AG10803 (cell line): ENCODE results near the gene CIB2.

Experiments used
- DNase-seq: peaks from one replicate; pipeline ENCODE4 v3.0.0; 2010; ENCODE audit warnings: low read depth
- H3K4me3 ChIP-seq: 2 replicates; pipeline ENCODE4 v1.5.1; 2011; ENCODE audit warnings: mild to moderate bottlenecking, low read length, control low read depth
- CTCF ChIP-seq: conservative IDR thresholded peaks from 2 replicates; pipeline ENCODE4 v1.5.1; 2011; ENCODE audit warnings: mild to moderate bottlenecking, low read length, control low read depth, inconsistent platforms

The CIB2 gene

GRCh38 chr15:78112551-78112950, 18.7 kb downstream of the CIB2 start:
- no peak for DNase-seq

GRCh38 chr15:78111788-78112187, 19.5 kb downstream of the CIB2 start:
- no peak overlapping the region for H3K4me3 ChIP-seq
- no peak for TF ChIP-seq CTCF
- DNase-seq = no peak

More at GRCh38 chr15:78112551-78112950, 18.7 kb downstream of the CIB2 start:
- TF ChIP-seq CTCF = no peak
- H3K4me3 ChIP-seq = no peak overlapping the region

DNA sequence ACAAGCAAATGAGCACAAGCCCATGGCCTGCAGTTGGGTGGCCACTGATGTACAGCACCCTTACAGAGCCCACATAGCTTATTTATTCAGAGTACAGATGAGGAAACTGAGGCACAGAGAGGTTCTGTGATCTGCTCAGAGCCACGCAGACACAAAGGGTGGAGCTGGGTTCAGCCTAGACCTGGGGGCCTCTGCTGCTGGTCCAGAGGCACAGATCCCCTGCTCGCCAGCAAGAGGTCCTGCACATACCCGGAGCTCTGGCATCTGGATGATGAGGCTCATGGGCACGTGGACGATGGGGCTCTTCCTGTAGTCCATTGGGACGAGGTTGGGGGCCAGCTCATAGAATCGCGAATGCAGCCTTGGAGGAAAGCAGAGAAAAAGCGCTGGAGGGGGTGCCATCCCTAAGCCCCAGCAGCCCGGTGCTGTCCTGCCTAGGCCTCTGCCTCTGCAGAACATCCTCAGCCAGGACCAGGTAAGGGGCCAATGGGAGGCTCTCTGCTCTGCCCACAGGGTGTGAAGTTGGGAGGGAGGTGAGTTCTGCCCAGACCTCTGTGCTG, 20.2 kb downstream of the CIB2 start:
- no peak for DNase-seq
- no peak for TF ChIP-seq CTCF
- H3K4me3 ChIP-seq = no peak overlapping the region

GRCh38 chr15:78110096-78110495, 21.1 kb downstream of the CIB2 start:
- H3K4me3 ChIP-seq = no peak overlapping the region
- no peak for DNase-seq
- TF ChIP-seq CTCF = no peak

DNA sequence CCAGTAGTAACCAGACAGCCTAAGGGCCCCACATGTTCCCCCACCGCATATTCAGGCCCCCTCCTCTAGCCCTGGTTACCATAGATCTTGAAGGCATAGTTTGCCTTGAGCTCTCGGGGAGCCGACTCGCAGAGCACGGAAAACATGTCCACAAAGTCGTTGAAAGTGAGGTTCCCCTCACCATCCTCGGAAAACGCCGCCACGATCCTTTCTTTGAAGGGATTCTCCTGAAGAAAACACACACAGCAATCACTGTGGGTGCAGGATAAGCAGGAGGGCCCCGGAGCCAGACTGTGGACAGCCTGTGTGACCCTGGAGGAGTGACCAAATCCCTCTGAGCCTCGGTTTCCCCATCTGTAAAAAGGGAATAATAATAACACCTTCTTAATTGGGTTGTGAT, 22.1 kb downstream of the CIB2 start:
- no peak overlapping the region for H3K4me3 ChIP-seq
- no peak for TF ChIP-seq CTCF
- DNase-seq = no peak

GRCh38 chr15:78108300-78109084, 22.8 kb downstream of the CIB2 start:
- DNase-seq = peak; percentile 86
- H3K4me3 ChIP-seq = no peak overlapping the region
- peak; percentile 91 for TF ChIP-seq CTCF

DNA sequence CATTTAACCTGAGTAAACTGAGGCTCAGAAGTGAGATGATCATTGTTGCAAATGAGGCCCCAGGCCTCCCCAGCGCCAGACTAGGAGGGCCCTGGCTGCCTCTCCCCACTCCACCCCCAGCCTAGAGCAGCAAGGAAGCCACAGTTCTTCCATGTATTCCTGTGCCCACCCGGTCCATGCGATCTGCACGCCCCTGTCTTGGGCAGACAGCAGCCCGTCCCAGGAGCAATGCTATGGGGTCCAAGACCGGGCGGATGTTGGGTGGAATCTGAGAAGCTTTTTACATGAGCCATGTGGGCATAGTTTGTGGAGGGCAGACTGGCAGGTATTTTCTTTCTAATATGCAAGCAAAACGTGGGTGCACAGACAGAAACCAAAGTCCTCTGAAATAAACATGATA, 23.8 kb downstream of the CIB2 start:
- TF ChIP-seq CTCF = no peak
- DNase-seq = no peak
- no peak overlapping the region for H3K4me3 ChIP-seq
